Hepatocyte (in vitro differentiated cells): Measurements from ENCODE around the gene HEMK1. TPM values are rescaled to one million over a fixed set of nuclear protein-coding genes. Genes with fewer than 3 reads are reported as not detected.
A peak's percentile ranks its signal among the peaks of the same experiment; 100 is the strongest.

Experiments
- DNase-seq: peaks from one replicate; pipeline ENCODE4 v3.0.0-alpha.2; 2016; ENCODE audit warnings: low spot score
- H2AFZ ChIP-seq: fragments of 200-600 bp; sonication (generic); 2 replicates; pipeline ENCODE4 v1.6.0; 2016; ENCODE audit warnings: antibody characterized with exemption, mild to moderate bottlenecking
- H3K27ac ChIP-seq: fragments of 200-600 bp; sonication (generic); 2 replicates; pipeline ENCODE4 v1.5.1; 2016; ENCODE audit warnings: mild to moderate bottlenecking
- H3K27me3 ChIP-seq: fragments of 200-600 bp; sonication (generic); 2 replicates; pipeline ENCODE4 v1.6.1; 2016
- H3K36me3 ChIP-seq: fragments of 200-600 bp; sonication (generic); replicated peaks from 2 replicates; pipeline ENCODE4 v1.5.1; 2016; ENCODE audit warnings: low read depth; ENCODE audit not compliant: insufficient read depth
- H3K4me1 ChIP-seq: fragments of 200-600 bp; sonication (generic); 2 replicates; pipeline ENCODE4 v1.5.1; 2016; ENCODE audit warnings: mild to moderate bottlenecking, moderate library complexity; ENCODE audit not compliant: insufficient read depth
- H3K4me2 ChIP-seq: fragments of 200-600 bp; sonication (generic); 2 replicates; pipeline ENCODE4 v1.6.0; 2016
- H3K4me3 ChIP-seq: fragments of 200-600 bp; sonication (generic); 2 replicates; pipeline ENCODE4 v1.5.1; 2016; ENCODE audit warnings: mild to moderate bottlenecking
- H3K79me2 ChIP-seq: fragments of 200-600 bp; sonication (generic); 2 replicates; pipeline ENCODE4 v1.6.0; 2017; ENCODE audit warnings: mild to moderate bottlenecking
- H3K9me2 ChIP-seq: fragments of 200-600 bp; sonication (generic); replicated peaks from 2 replicates; pipeline ENCODE4 v1.6.0; 2017; ENCODE audit warnings: mild to moderate bottlenecking; ENCODE audit not compliant: insufficient read depth
- H3K9me3 ChIP-seq: fragments of 200-600 bp; sonication (generic); 2 replicates; pipeline ENCODE4 v1.5.1; 2016; ENCODE audit warnings: low read depth, mild to moderate bottlenecking
- H4K20me1 ChIP-seq: fragments of 200-600 bp; sonication (generic); 2 replicates; pipeline ENCODE4 v1.6.0; 2016; ENCODE audit warnings: mild to moderate bottlenecking; ENCODE audit not compliant: insufficient read depth, poor library complexity, severe bottlenecking
- CTCF ChIP-seq: fragments of 200-600 bp; sonication (generic); IDR thresholded peaks from 2 replicates; pipeline ENCODE4 v1.5.1; 2016; ENCODE audit warnings: antibody characterized with exemption, mild to moderate bottlenecking; ENCODE audit not compliant: poor library complexity
- EZH2 ChIP-seq: fragments of 200-600 bp; sonication (generic); IDR thresholded peaks from 2 replicates; pipeline ENCODE4 v1.6.1; 2016; ENCODE audit warnings: antibody characterized with exemption, mild to moderate bottlenecking, borderline replicate concordance
- EZH2phosphoT487 ChIP-seq: fragments of 200-600 bp; sonication (generic); IDR thresholded peaks from one replicate; pipeline ENCODE4 v1.6.1; 2018; ENCODE audit warnings: antibody characterized with exemption, mild to moderate bottlenecking, low read depth, moderate library complexity; ENCODE audit not compliant: unreplicated experiment, severe bottlenecking
- WGBS: methylation state at CpG from one replicate; pipeline ENCODE4 v1.1.6; 2016; ENCODE audit warnings: low lambda C conversion rate; ENCODE audit errors: missing lambda C conversion rate; 5-methylcytosine and 5-hydroxymethylcytosine counted together
- polyA plus RNA-seq: library from polyadenylated mRNA; unstranded; fragments of >200 nt; fragmentation: Nextera tagmentation; extraction: Ambion mirVana; gene quantifications from 2 replicates; pipeline ENCODE4 v1.2.1, GENCODE V29; 2016
- total RNA-seq: library from RNA; depleted of rRNA; stranded (reverse); fragments of >200 nt; gene quantifications from 2 replicates; pipeline ENCODE4 v1.2.3, GENCODE V29; 2014

HEMK1 gene
- total and polyA plus RNA-seq, 2 experiments from 2014 or later, result 18.6 to 27.2 TPM

GRCh38 chr3:50572158-50572557 is 2.8 kb downstream of the HEMK1 start:
- DNase-seq, result peak; percentile 83
- Histone ChIP-seq H4K20me1 (no peaks in the 10 kb centered on the region), H3K9me3 (no peaks in the 10 kb centered on the region), H3K4me3 (no peak overlapping the region), H3K9me2 (no peaks in the 10 kb centered on the region), H3K27me3 (no peaks in the 10 kb centered on the region), H3K4me2 (no peak overlapping the region), H3K4me1 (peaks cover 17% of the 10 kb centered on the region), H3K36me3 (no peaks in the 10 kb centered on the region), H2AFZ (no peak overlapping the region), H3K27ac (no peak overlapping the region), H3K79me2 (peaks cover 10% of the 10 kb centered on the region)
- 55% methylated on average over 1 of the region's 1 CpG for WGBS
- no peak for TF ChIP-seq EZH2
- peak; percentile 69 for TF ChIP-seq CTCF
- TF ChIP-seq EZH2phosphoT487, result no peak

GRCh38 chr3:50572801-50573371 is 3.6 kb downstream of the HEMK1 start:
- no peaks in the 10 kb centered on the region for H4K20me1 ChIP-seq
- no peak overlapping the region for H3K4me3 ChIP-seq
- no peak for DNase-seq
- 90% methylated on average over 4 of the region's 4 CpGs for whole genome bisulfite sequencing
- no peak overlapping the region for H3K27ac ChIP-seq
- H3K4me2 ChIP-seq, result no peak overlapping the region
- no peaks in the 10 kb centered on the region for H3K27me3 ChIP-seq
- peaks cover 10% of the 10 kb centered on the region for H3K79me2 ChIP-seq
- peaks cover 14% of the 10 kb centered on the region for H3K4me1 ChIP-seq
- no peaks in the 10 kb centered on the region for H3K36me3 ChIP-seq
- H3K9me2 ChIP-seq, result no peaks in the 10 kb centered on the region
- H3K9me3 ChIP-seq, result no peaks in the 10 kb centered on the region
- TF ChIP-seq CTCF (no peak), EZH2 (no peak)
- no peak overlapping the region for H2AFZ ChIP-seq

GRCh38 chr3:50573566-50574443 is 4.5 kb downstream of the HEMK1 start:
- H3K36me3 ChIP-seq, result no peaks in the 10 kb centered on the region
- 93% methylated on average over 8 of the region's 8 CpGs for WGBS
- no peaks in the 10 kb centered on the region for H3K9me3 ChIP-seq
- H3K4me2 ChIP-seq, result no peak overlapping the region
- H3K4me3 ChIP-seq, result no peak overlapping the region
- H3K4me1 ChIP-seq, result peaks cover 5% of the 10 kb centered on the region
- H3K27ac ChIP-seq, result no peak overlapping the region
- no peak overlapping the region for H2AFZ ChIP-seq
- no peak for DNase-seq
- peaks cover 10% of the 10 kb centered on the region for H3K79me2 ChIP-seq
- H4K20me1 ChIP-seq, result no peaks in the 10 kb centered on the region
- no peaks in the 10 kb centered on the region for H3K9me2 ChIP-seq
- H3K27me3 ChIP-seq, result no peaks in the 10 kb centered on the region
- TF ChIP-seq EZH2, result no peak
- TF ChIP-seq EZH2phosphoT487, result no peak

GRCh38 chr3:50574444-50574831 is 5.1 kb downstream of the HEMK1 start:
- no peak overlapping the region for H3K27ac ChIP-seq
- DNase-seq, result no peak
- H3K4me3 ChIP-seq, result no peak overlapping the region

More at GRCh38 chr3:50574444-50574831, 5.1 kb downstream of the HEMK1 start:
- Histone ChIP-seq H4K20me1 (no peaks in the 10 kb centered on the region), H3K9me3 (no peaks in the 10 kb centered on the region), H3K9me2 (no peaks in the 10 kb centered on the region), H3K79me2 (peaks cover 10% of the 10 kb centered on the region), H2AFZ (no peak overlapping the region), H3K27me3 (no peaks in the 10 kb centered on the region), H3K36me3 (no peaks in the 10 kb centered on the region), H3K4me2 (no peak overlapping the region), H3K4me1 (peaks cover 5% of the 10 kb centered on the region)
- WGBS, result 96% methylated on average over 1 of the region's 1 CpG
- TF ChIP-seq EZH2, result no peak
- TF ChIP-seq CTCF, result no peak
